ENCODE data around the gene SYNJ1. TPM values are rescaled to one million over a fixed set of nuclear protein-coding genes. Genes with fewer than 3 reads are reported as not detected.

SYNJ1 gene
- total and polyA plus RNA-seq, 2 of the 13 experiments (the other 11 are each of a cell fraction or from before 2014, with no cell fraction given), result 2.0 to 2.7 TPM

DNA sequence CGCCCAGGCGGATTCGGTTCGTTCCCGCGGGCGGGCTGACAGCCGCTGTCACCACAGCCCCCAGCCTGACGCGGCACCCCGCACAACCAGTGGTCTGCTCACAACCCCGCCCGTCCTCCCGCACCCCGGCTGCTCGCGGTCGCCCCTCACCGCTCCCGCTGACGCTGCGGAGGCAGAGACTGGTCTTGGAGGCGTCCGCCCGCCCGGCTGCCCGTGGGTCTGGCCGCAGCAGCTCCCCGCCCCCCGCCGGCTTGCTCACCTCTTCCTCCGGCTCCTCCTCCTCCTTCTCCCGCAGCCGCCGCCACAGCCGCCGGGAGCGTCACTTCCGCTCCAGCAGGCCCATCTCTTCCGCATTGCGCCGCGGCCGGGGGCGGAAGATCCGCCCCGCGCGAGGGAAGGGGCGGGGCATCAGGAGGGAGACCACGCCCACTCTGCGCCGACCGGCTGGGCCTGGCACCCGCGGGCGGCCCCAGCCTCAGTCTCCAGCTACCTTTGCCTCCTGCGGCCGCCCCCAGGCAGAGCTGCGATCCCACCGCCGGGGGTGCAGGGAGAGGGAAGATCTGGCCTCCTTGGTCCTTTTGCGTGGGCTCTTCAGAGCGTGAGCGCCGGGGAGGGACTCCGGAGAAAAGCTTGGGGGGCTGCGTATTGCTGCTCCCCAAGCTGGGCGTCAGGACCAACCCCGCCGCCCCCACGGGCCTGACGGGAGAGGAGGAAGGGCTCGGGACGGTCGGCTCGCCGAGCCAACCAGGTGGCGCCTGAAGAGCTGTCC, at the start of gene SYNJ1 (continued):
- TF ChIP-seq KLF6 (CRISPR knock-in tag; IDR thresholded peaks at IDR 0.05) (peak; percentile 60; the same call in 1 of the 2 replicates), KLF9 (CRISPR knock-in tag; IDR thresholded peaks at IDR 0.05; ENCODE audit: low read depth) (peak; percentile 92; the same call in 1 of the 2 replicates), MIER2 (CRISPR knock-in tag; IDR thresholded peaks at IDR 0.05) (no peak; the same call in none of the 2 replicates), ZNF614 (CRISPR knock-in tag; IDR thresholded peaks at IDR 0.05; ENCODE audit: borderline replicate concordance) (peak; percentile 79; the same call in 1 of the 2 replicates), ZFY (CRISPR knock-in tag; IDR thresholded peaks at IDR 0.05) (peak; percentile 95), GATA4 (IDR thresholded peaks at IDR 0.05; ENCODE audit: borderline replicate concordance, low read depth) (0 out of 2 replicates have a peak, but pooled peaks have one; percentile 25), KAT7 (CRISPR knock-in tag; IDR thresholded peaks at IDR 0.05; ENCODE audit: borderline replicate concordance) (peak; percentile 76; the same call in 1 of the 2 replicates), ZNF230 (CRISPR knock-in tag; IDR thresholded peaks at IDR 0.05) (0 out of 2 replicates have a peak, but pooled peaks have one; percentile 79), ZNF260 (CRISPR knock-in tag; IDR thresholded peaks at IDR 0.05; ENCODE audit: borderline replicate concordance, low read depth) (0 out of 2 replicates have a peak, but pooled peaks have one; percentile 31), ZNF235 (CRISPR knock-in tag; IDR thresholded peaks at IDR 0.05; ENCODE audit: borderline replicate concordance) (no peak; the same call in 1 of the 2 replicates), ZNF143 (CRISPR knock-in tag; IDR thresholded peaks at IDR 0.05) (peak; percentile 49; the same call in 1 of the 2 replicates), JDP2 (CRISPR knock-in tag; IDR thresholded peaks at IDR 0.05; ENCODE audit: borderline replicate concordance) (no peak), XRCC5 (optimal IDR thresholded peaks at IDR 0.05; ENCODE audit: low read length) (peak; percentile 72), STAG1 (CRISPR knock-in tag; IDR thresholded peaks at IDR 0.05) (no peak), GFI1 (CRISPR knock-in tag; IDR thresholded peaks at IDR 0.05; ENCODE audit: borderline replicate concordance) (peak; percentile 73; the same call in 1 of the 2 replicates), CREB1 (IDR thresholded peaks at IDR 0.05) (peak; percentile 83), CREB1 (CRISPR knock-in tag; IDR thresholded peaks at IDR 0.05) (peak; percentile 87), ZBTB38 (CRISPR knock-in tag; IDR thresholded peaks at IDR 0.05) (no peak), KDM5A (IDR thresholded peaks at IDR 0.05; ENCODE audit: borderline replicate concordance, low read length) (peak; percentile 66), KAT8 (CRISPR knock-in tag; IDR thresholded peaks at IDR 0.05) (peak; percentile 93), KMT2A (CRISPR knock-in tag; IDR thresholded peaks at IDR 0.05) (peak; percentile 83), ZSCAN25 (CRISPR knock-in tag; IDR thresholded peaks at IDR 0.05) (peak; percentile 51; the same call in 1 of the 2 replicates), HDAC6 (IDR thresholded peaks at IDR 0.05; ENCODE audit: low read depth, low read length) (no peak), ZNF883 (CRISPR knock-in tag; IDR thresholded peaks at IDR 0.05; ENCODE audit: not compliant biosample characterization) (peak; percentile 93)
- TF ChIP-seq, protein P1, sequence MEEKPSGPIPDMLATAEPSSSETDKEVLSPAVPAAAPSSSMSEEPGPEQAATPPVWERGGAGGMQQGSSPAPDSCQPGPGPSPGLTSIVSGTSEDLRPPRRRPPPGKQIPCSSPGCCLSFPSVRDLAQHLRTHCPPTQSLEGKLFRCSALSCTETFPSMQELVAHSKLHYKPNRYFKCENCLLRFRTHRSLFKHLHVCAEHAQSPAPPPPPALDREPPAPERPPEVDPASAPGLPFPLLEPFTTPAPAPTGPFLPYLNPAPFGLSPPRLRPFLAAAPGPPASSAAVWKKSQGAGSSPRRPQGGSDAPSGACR (CRISPR knock-in tag; IDR thresholded peaks at IDR 0.05), result peak; percentile 65; the same call in 1 of the 2 replicates
- TF ChIP-seq, protein P2, sequence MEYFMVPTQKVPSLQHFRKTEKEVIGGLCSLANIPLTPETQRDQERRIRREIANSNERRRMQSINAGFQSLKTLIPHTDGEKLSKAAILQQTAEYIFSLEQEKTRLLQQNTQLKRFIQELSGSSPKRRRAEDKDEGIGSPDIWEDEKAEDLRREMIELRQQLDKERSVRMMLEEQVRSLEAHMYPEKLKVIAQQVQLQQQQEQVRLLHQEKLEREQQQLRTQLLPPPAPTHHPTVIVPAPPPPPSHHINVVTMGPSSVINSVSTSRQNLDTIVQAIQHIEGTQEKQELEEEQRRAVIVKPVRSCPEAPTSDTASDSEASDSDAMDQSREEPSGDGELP (IDR thresholded peaks at IDR 0.05; ENCODE audit: borderline replicate concordance, low read depth), result peak; percentile 69
- TF ChIP-seq, protein P3, sequence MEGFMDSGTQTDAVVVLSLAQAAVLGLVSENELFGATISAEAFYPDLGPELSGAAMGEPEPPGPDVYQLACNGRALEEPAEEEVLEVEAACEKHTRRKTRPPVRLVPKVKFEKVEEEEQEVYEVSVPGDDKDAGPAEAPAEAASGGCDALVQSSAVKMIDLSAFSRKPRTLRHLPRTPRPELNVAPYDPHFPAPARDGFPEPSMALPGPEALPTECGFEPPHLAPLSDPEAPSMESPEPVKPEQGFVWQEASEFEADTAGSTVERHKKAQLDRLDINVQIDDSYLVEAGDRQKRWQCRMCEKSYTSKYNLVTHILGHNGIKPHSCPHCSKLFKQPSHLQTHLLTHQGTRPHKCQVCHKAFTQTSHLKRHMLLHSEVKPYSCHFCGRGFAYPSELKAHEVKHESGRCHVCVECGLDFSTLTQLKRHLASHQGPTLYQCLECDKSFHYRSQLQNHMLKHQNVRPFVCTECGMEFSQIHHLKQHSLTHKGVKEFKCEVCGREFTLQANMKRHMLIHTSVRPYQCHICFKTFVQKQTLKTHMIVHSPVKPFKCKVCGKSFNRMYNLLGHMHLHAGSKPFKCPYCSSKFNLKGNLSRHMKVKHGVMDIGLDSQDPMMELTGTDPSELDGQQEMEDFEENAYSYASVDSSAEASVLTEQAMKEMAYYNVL (CRISPR knock-in tag; IDR thresholded peaks at IDR 0.05; ENCODE audit: borderline replicate concordance), result no peak; the same call in 1 of the 2 replicates
- TF ChIP-seq, protein P4, sequence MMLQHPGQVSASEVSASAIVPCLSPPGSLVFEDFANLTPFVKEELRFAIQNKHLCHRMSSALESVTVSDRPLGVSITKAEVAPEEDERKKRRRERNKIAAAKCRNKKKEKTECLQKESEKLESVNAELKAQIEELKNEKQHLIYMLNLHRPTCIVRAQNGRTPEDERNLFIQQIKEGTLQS (CRISPR knock-in tag; IDR thresholded peaks at IDR 0.05), result peak; percentile 76; the same call in 1 of the 2 replicates
